H9 (cell line): Measurements from ENCODE around the gene LAMA3. TPM values are rescaled to one million over a fixed set of nuclear protein-coding genes. Genes with fewer than 3 reads are reported as not detected.

Experiments used
- DNase-seq: peaks from one replicate; pipeline ENCODE4 v3.0.0-alpha.2; 2017
- H2AFZ ChIP-seq: one replicate; pipeline ENCODE4 v1.6.1; 2013; ENCODE audit warnings: mild to moderate bottlenecking, low read length, control low read depth, moderate library complexity
- H2AK5ac ChIP-seq: 2 replicates; pipeline ENCODE4 v1.6.1; 2013; ENCODE audit warnings: low read length, control low read depth, mixed read lengths; ENCODE audit not compliant: insufficient read length
- H2BK120ac ChIP-seq: one replicate; pipeline ENCODE4 v1.6.1; 2013; ENCODE audit warnings: low read depth, mild to moderate bottlenecking, low read length, control low read depth, inconsistent platforms; ENCODE audit not compliant: poor library complexity, severe bottlenecking
- H2BK12ac ChIP-seq: 2 replicates; pipeline ENCODE4 v1.6.1; 2013; ENCODE audit warnings: low read length, control low read depth, mixed read lengths, low read depth; ENCODE audit not compliant: insufficient read length
- H2BK15ac ChIP-seq: 2 replicates; pipeline ENCODE4 v1.6.1; 2013; ENCODE audit warnings: low read depth, low read length, control low read depth
- H2BK20ac ChIP-seq: one replicate; pipeline ENCODE4 v1.6.1; 2013; ENCODE audit warnings: low read depth, mild to moderate bottlenecking, low read length, control low read depth, inconsistent platforms; ENCODE audit not compliant: poor library complexity, severe bottlenecking
- H2BK5ac ChIP-seq: 2 replicates; pipeline ENCODE4 v1.6.1; 2013; ENCODE audit warnings: low read length, control low read depth, mixed read lengths; ENCODE audit not compliant: insufficient read length
- H3K14ac ChIP-seq: 2 replicates; pipeline ENCODE4 v1.6.1; 2013; ENCODE audit warnings: low read length, control low read depth; ENCODE audit not compliant: insufficient read depth
- H3K18ac ChIP-seq: 2 replicates; pipeline ENCODE4 v1.6.1; 2013; ENCODE audit warnings: low read depth, mild to moderate bottlenecking, mixed read lengths, low read length, control low read depth; ENCODE audit not compliant: insufficient read length
- H3K23ac ChIP-seq: 2 replicates; pipeline ENCODE4 v1.6.1; 2013; ENCODE audit warnings: low read length, control low read depth, mixed read lengths, low read depth; ENCODE audit not compliant: insufficient read length
- H3K23me2 ChIP-seq: 2 replicates; pipeline ENCODE4 v1.6.1; 2013; ENCODE audit warnings: low read depth, mild to moderate bottlenecking, mixed read lengths, low read length, control low read depth; ENCODE audit not compliant: insufficient read length, poor library complexity, severe bottlenecking
- H3K27ac ChIP-seq: 2 replicates; pipeline ENCODE4 v1.5.1; 2013; ENCODE audit warnings: low read length, control low read depth, mixed read lengths, low read depth; ENCODE audit not compliant: insufficient read length
- H3K27me3 ChIP-seq: 2 replicates; pipeline ENCODE4 v1.6.1; 2013; ENCODE audit warnings: low read length, control low read depth, inconsistent platforms; ENCODE audit not compliant: insufficient read depth
- H3K4ac ChIP-seq: 2 replicates; pipeline ENCODE4 v1.6.1; 2013; ENCODE audit warnings: low read depth, mild to moderate bottlenecking, control low read depth, inconsistent platforms, low read length, moderate library complexity
- H3K4me1 ChIP-seq: 2 replicates; pipeline ENCODE4 v1.6.1; 2013; ENCODE audit warnings: low read length, control low read depth, inconsistent platforms; ENCODE audit not compliant: insufficient read depth
- H3K4me2 ChIP-seq: 2 replicates; pipeline ENCODE4 v1.6.1; 2013; ENCODE audit warnings: low read length, control low read depth, mixed read lengths; ENCODE audit not compliant: insufficient read length, insufficient read depth
- H3K56ac ChIP-seq: 2 replicates; pipeline ENCODE4 v1.6.1; 2013; ENCODE audit warnings: low read depth, mild to moderate bottlenecking, mixed read lengths, low read length, control low read depth; ENCODE audit not compliant: insufficient read length
- H3K79me1 ChIP-seq: 2 replicates; pipeline ENCODE4 v1.6.1; 2013; ENCODE audit warnings: low read depth, mild to moderate bottlenecking, moderate library complexity, low read length, control low read depth, inconsistent platforms; ENCODE audit not compliant: insufficient read depth, poor library complexity, severe bottlenecking
- H3K79me2 ChIP-seq: 2 replicates; pipeline ENCODE4 v1.6.1; 2013; ENCODE audit warnings: low read length, control low read depth, inconsistent platforms; ENCODE audit not compliant: insufficient read depth
- H3K9ac ChIP-seq: 2 replicates; pipeline ENCODE4 v1.6.1; 2013; ENCODE audit warnings: low read length, control low read depth, mixed read lengths; ENCODE audit not compliant: insufficient read length; ENCODE audit errors: extremely low read depth
- H3K9me3 ChIP-seq: one replicate; pipeline ENCODE4 v1.6.1; 2013; ENCODE audit warnings: low read depth, low read length, inconsistent platforms; ENCODE audit not compliant: control insufficient read depth
- H3T11ph ChIP-seq: one replicate; pipeline ENCODE4 v1.6.1; 2013; ENCODE audit warnings: mild to moderate bottlenecking, low read length, control low read depth, inconsistent platforms
- H4K20me1 ChIP-seq: one replicate; pipeline ENCODE4 v1.6.1; 2013; ENCODE audit not compliant: control insufficient read depth, insufficient read length, insufficient read depth
- H4K5ac ChIP-seq: 2 replicates; pipeline ENCODE4 v1.6.1; 2013; ENCODE audit warnings: low read depth, mild to moderate bottlenecking, mixed read lengths, low read length, control low read depth; ENCODE audit not compliant: insufficient read length
- H4K8ac ChIP-seq: replicated peaks from 2 replicates; pipeline ENCODE4 v1.6.1; 2013; ENCODE audit warnings: low read length, control low read depth, mixed read lengths, low read depth; ENCODE audit not compliant: insufficient read length
- H4K91ac ChIP-seq: 2 replicates; pipeline ENCODE4 v1.6.1; 2013; ENCODE audit warnings: low read depth, mild to moderate bottlenecking, moderate library complexity, mixed read lengths, low read length, control low read depth; ENCODE audit not compliant: insufficient read length
- H3K27ac Mint-ChIP-seq, 3 experiments: 2 replicates in 2 of 3; 3 replicates in 1 of 3; pipeline ENCODE4 v1.8.0; 2020 to 2021; ENCODE audit warnings: mixed read lengths in 3 of 3, mild to moderate bottlenecking in 1 of 3, moderate library complexity in 1 of 3
- H3K27me3 Mint-ChIP-seq: 2 replicates; pipeline ENCODE4 v1.8.0; 2021; ENCODE audit warnings: low read depth, mild to moderate bottlenecking, moderate library complexity, mixed read lengths
- H3K36me3 Mint-ChIP-seq, 3 experiments: 2 replicates in 2 of 3; 3 replicates in 1 of 3; pipeline ENCODE4 v1.8.0; 2020 to 2021; ENCODE audit warnings: low read depth in 3 of 3, mixed read lengths in 3 of 3; ENCODE audit not compliant: insufficient read depth in 1 of 3
- H3K4me1 Mint-ChIP-seq, 2 experiments: 2 replicates each; pipeline ENCODE4 v1.8.0; 2020; ENCODE audit warnings: mixed read lengths in 2 of 2
- H3K4me3 Mint-ChIP-seq, 2 experiments: 2 replicates in 1 of 2; 3 replicates in 1 of 2; pipeline ENCODE4 v1.8.0; 2020 to 2021; ENCODE audit warnings: mild to moderate bottlenecking in 2 of 2, mixed read lengths in 2 of 2, moderate library complexity in 1 of 2
- H3K9me3 Mint-ChIP-seq, 2 experiments: 2 replicates in 1 of 2; 3 replicates in 1 of 2; pipeline ENCODE4 v1.8.0; 2020; ENCODE audit warnings: mild to moderate bottlenecking in 2 of 2, mixed read lengths in 2 of 2, moderate library complexity in 1 of 2
- CTCF ChIP-seq: fragments of 200-600 bp; sonication (generic); conservative IDR thresholded peaks from 3 replicates; pipeline ENCODE4 v1.8.0; 2021; ENCODE audit warnings: antibody characterized with exemption, mild to moderate bottlenecking
- WGBS: extraction: QIAGEN DNeasy Blood & Tissue Kit; methylation state at CpG from one replicate; pipeline ENCODE4 v1.1.7; 2013; ENCODE audit warnings: missing lambda C conversion rate, low lambda C conversion rate, mixed read lengths; ENCODE audit not compliant: insufficient read length; ENCODE audit errors: extremely low coverage; 5-methylcytosine and 5-hydroxymethylcytosine counted together
- total RNA-seq: library from RNA; stranded (reverse); gene quantifications from 2 replicates; pipeline ENCODE4 v1.2.1, GENCODE V29; 2021

Gene LAMA3
- total RNA-seq, 1 experiment from 2014 or later, result 0.33 TPM

GRCh38 chr18:23763343-23763742 is 74.1 kb downstream of the LAMA3 start:
- H3T11ph ChIP-seq, result no peak overlapping the region
- H3K4me3 Mint-ChIP-seq, result no peak overlapping the region
- WGBS, result no CpG with 5 or more reads among the region's 4 CpGs
- H3K14ac ChIP-seq, result no peak overlapping the region
- no peak overlapping the region for H3K56ac ChIP-seq
- H3K4me1 ChIP-seq, result no peaks in the 10 kb centered on the region
- no peak overlapping the region for H3K27ac ChIP-seq
- no peak for TF ChIP-seq CTCF
- H2BK5ac ChIP-seq, result no peak overlapping the region
- H3K23ac ChIP-seq, result no peak overlapping the region
- H3K4me1 Mint-ChIP-seq, result no peaks in the 10 kb centered on the region
- DNase-seq, result no peak
- H3K4ac ChIP-seq, result no peak overlapping the region
- H3K9me3 Mint-ChIP-seq, result peaks cover 3 to 6% of the 10 kb centered on the region in 2 experiments; a peak in 4 of 5 replicates
- no peak overlapping the region for H2AK5ac ChIP-seq
- H3K23me2 ChIP-seq, result no peaks in the 10 kb centered on the region
- no peak overlapping the region for H4K5ac ChIP-seq
- no peak overlapping the region for H4K8ac ChIP-seq
- H2BK20ac ChIP-seq, result no peak overlapping the region
- no peak overlapping the region for H4K91ac ChIP-seq
- no peaks in the 10 kb centered on the region for H3K27me3 ChIP-seq
- no peak overlapping the region for H2BK15ac ChIP-seq
- H3K4me2 ChIP-seq, result no peak overlapping the region
- H3K18ac ChIP-seq, result no peak overlapping the region
- H2BK12ac ChIP-seq, result no peak overlapping the region
- no peak overlapping the region for H2BK120ac ChIP-seq
- no peak overlapping the region for H2AFZ ChIP-seq
- H3K27me3 Mint-ChIP-seq, result peaks cover under 1% of the 10 kb centered on the region; the same call in 1 of the 2 replicates
- H3K9ac ChIP-seq, result no peak overlapping the region
- H3K9me3 ChIP-seq, result no peaks in the 10 kb centered on the region
- no peaks in the 10 kb centered on the region for H3K79me1 ChIP-seq
- no peaks in the 10 kb centered on the region for H4K20me1 ChIP-seq
- H3K36me3 Mint-ChIP-seq, result no peaks in the 10 kb centered on the region
- H3K79me2 ChIP-seq, result no peaks in the 10 kb centered on the region
- H3K27ac Mint-ChIP-seq, result no peak overlapping the region
